Endodermal cell (in vitro differentiated cells): ENCODE measurements around the gene MRPL40. TPM values are rescaled to one million over a fixed set of nuclear protein-coding genes. Genes with fewer than 3 reads are reported as not detected.
A peak's percentile ranks its signal among the peaks of the same experiment; 100 is the strongest.

ENCODE experiments used
- DNase-seq: peaks from one replicate; pipeline ENCODE4 v3.0.0-alpha.2; 2017
- H3K27ac ChIP-seq: 2 replicates; pipeline ENCODE4 v1.5.1; 2013; ENCODE audit warnings: mild to moderate bottlenecking, low read depth, low read length, moderate library complexity
- H3K27me3 ChIP-seq: 2 replicates; pipeline ENCODE4 v1.6.1; 2013; ENCODE audit warnings: mild to moderate bottlenecking, low read length, moderate library complexity; ENCODE audit not compliant: insufficient read depth, control insufficient read depth, poor library complexity, severe bottlenecking
- H3K36me3 ChIP-seq: 2 replicates; pipeline ENCODE4 v1.7.0; 2013; ENCODE audit warnings: mild to moderate bottlenecking, low read length, moderate library complexity; ENCODE audit not compliant: control insufficient read depth, insufficient read depth
- H3K4me1 ChIP-seq: one replicate; pipeline ENCODE4 v1.7.0; 2013; ENCODE audit warnings: low read length; ENCODE audit not compliant: control insufficient read depth, insufficient read depth
- H3K4me3 ChIP-seq: 2 replicates; pipeline ENCODE4 v1.5.1; 2013; ENCODE audit warnings: mild to moderate bottlenecking, low read length, moderate library complexity
- H3K9ac ChIP-seq: 2 replicates; pipeline ENCODE4 v1.6.1; 2013; ENCODE audit warnings: mild to moderate bottlenecking, low read length, moderate library complexity; ENCODE audit not compliant: poor library complexity, severe bottlenecking; ENCODE audit errors: extremely low read depth
- H3K9me3 ChIP-seq: 2 replicates; pipeline ENCODE4 v1.6.1; 2013; ENCODE audit warnings: mild to moderate bottlenecking, low read length, moderate library complexity; ENCODE audit not compliant: control insufficient read depth
- H3K27ac Mint-ChIP-seq: 2 replicates; pipeline ENCODE4 v1.8.0; 2020; ENCODE audit warnings: mixed read lengths
- H3K27me3 Mint-ChIP-seq: 2 replicates; pipeline ENCODE4 v1.8.0; 2021; ENCODE audit warnings: mild to moderate bottlenecking, mixed read lengths; ENCODE audit not compliant: insufficient read depth
- H3K36me3 Mint-ChIP-seq: 2 replicates; pipeline ENCODE4 v1.8.0; 2020; ENCODE audit warnings: low read depth, mixed read lengths
- H3K4me1 Mint-ChIP-seq: 2 replicates; pipeline ENCODE4 v1.8.0; 2020; ENCODE audit warnings: mixed read lengths
- H3K4me3 Mint-ChIP-seq: 2 replicates; pipeline ENCODE4 v1.8.0; 2020; ENCODE audit warnings: mild to moderate bottlenecking, moderate library complexity, mixed read lengths
- H3K9me3 Mint-ChIP-seq: 2 replicates; pipeline ENCODE4 v1.8.0; 2020; ENCODE audit warnings: mild to moderate bottlenecking, mixed read lengths
- CTCF ChIP-seq: fragments of 200-600 bp; sonication (generic); conservative IDR thresholded peaks from 2 replicates; pipeline ENCODE4 v1.5.0; 2021; ENCODE audit warnings: antibody characterized with exemption, mild to moderate bottlenecking
- WGBS, 2 experiments: methylation state at CpG; one replicate each; pipeline versions ENCODE4 v1.1.5 to v1.1.7; 2013; ENCODE audit warnings: missing lambda C conversion rate in 2 of 2, mixed read lengths in 1 of 2; ENCODE audit not compliant: insufficient coverage in 1 of 2, insufficient read length in 1 of 2; 5-methylcytosine and 5-hydroxymethylcytosine counted together
- total RNA-seq, 2 donors: library from RNA; stranded (reverse); fragmentation: NEBNext Ultra II Directional in 1 of 2; extraction: Animal tissue kit (Norgen Biotek cat#: 25700) in 1 of 2; gene quantifications; 2 replicates in 1 of 2; 3 replicates in 1 of 2; pipeline ENCODE4 v1.2.1, GENCODE V29; 2021

MRPL40 gene
- total RNA-seq, 2 donors from 2014 or later, result 20.3 to 26.5 TPM

GRCh38 chr22:19411690-19412045, 20.7 kb upstream of the MRPL40 start:
- Mint-ChIP-seq H3K27me3 (no peaks in the 10 kb centered on the region), H3K4me3 (no peak overlapping the region), H3K9me3 (no peaks in the 10 kb centered on the region), H3K27ac (no peak overlapping the region), H3K4me1 (no peaks in the 10 kb centered on the region), H3K36me3 (peaks cover 33% of the 10 kb centered on the region)
- WGBS, 2 experiments, result 86 to 100% methylated on average over 1 of the region's 1 CpG
- no peaks in the 10 kb centered on the region for H3K4me1 ChIP-seq
- no peak overlapping the region for H3K27ac ChIP-seq
- no peaks in the 10 kb centered on the region for H3K9me3 ChIP-seq
- H3K27me3 ChIP-seq, result no peaks in the 10 kb centered on the region
- TF ChIP-seq CTCF, result no peak
- no peak overlapping the region for H3K9ac ChIP-seq
- no peak for DNase-seq
- H3K36me3 ChIP-seq, result peaks cover 41% of the 10 kb centered on the region
- no peak overlapping the region for H3K4me3 ChIP-seq

- Histone ChIP-seq H3K9ac (no peak overlapping the region), H3K9me3 (no peaks in the 10 kb centered on the region), H3K36me3 (peaks cover 38% of the 10 kb centered on the region), H3K27me3 (no peaks in the 10 kb centered on the region), H3K27ac (no peak overlapping the region), H3K4me3 (no peak overlapping the region), H3K4me1 (no peaks in the 10 kb centered on the region)
- Mint-ChIP-seq H3K4me3 (no peak overlapping the region), H3K4me1 (no peaks in the 10 kb centered on the region), H3K27me3 (no peaks in the 10 kb centered on the region), H3K36me3 (peaks cover 29% of the 10 kb centered on the region), H3K27ac (peak overlapping the region; percentile 1), H3K9me3 (no peaks in the 10 kb centered on the region)
- TF ChIP-seq CTCF, result no peak
- no peak for DNase-seq
- 93 to 97% methylated on average over 3 to 4 of the region's 4 CpGs for WGBS, 2 experiments
These were observed 19.9 kb upstream of the MRPL40 start for GRCh38 chr22:19412478-19412877.

GRCh38 chr22:19412923-19413322, 19.4 kb upstream of the MRPL40 start:
- Histone ChIP-seq H3K4me3 (no peak overlapping the region), H3K36me3 (peaks cover 38% of the 10 kb centered on the region), H3K9me3 (no peaks in the 10 kb centered on the region), H3K27ac (no peak overlapping the region), H3K9ac (no peak overlapping the region), H3K27me3 (no peaks in the 10 kb centered on the region), H3K4me1 (no peaks in the 10 kb centered on the region)
- no peaks in the 10 kb centered on the region for H3K27me3 Mint-ChIP-seq
- DNase-seq, result no peak
- H3K4me1 Mint-ChIP-seq, result no peaks in the 10 kb centered on the region
- H3K36me3 Mint-ChIP-seq, result peaks cover 27% of the 10 kb centered on the region
- no peak for TF ChIP-seq CTCF
- WGBS, 2 experiments, result 93 to 96% methylated on average over 3 to 4 of the region's 4 CpGs
- H3K27ac Mint-ChIP-seq, result peak overlapping the region; percentile 1
- no peak overlapping the region for H3K4me3 Mint-ChIP-seq
- H3K9me3 Mint-ChIP-seq, result no peaks in the 10 kb centered on the region
